ENCODE results near the gene ME3.

GRCh38 chr11:86706338-86707131, 34.1 kb upstream of the ME3 start:
- no peak for TF ChIP-seq POLR2A (IDR thresholded peaks at IDR 0.05)
- peak; percentile 83 for TF ChIP-seq POLR2AphosphoS5 (IDR thresholded peaks at IDR 0.05)

Measured in gastroesophageal sphincter (tissue), 2 donors.